ENCODE results near the gene ADCK1. TPM values are rescaled to one million over a fixed set of nuclear protein-coding genes. Genes with fewer than 3 reads are reported as not detected.
A peak's percentile ranks its signal among the peaks of the same experiment; 100 is the strongest.
"Not testable (repeated sequence)": the region's sequence is repeated elsewhere in the genome, so short reads cannot be mapped to it uniquely, and the experiment has no call there.

The ADCK1 gene
- total RNA-seq, 1 donor: 5.2 TPM

- H3K4me3 ChIP-seq (ENCODE audit: low read depth, low read length): no peak overlapping the region
- DNase-seq (ENCODE audit: low read depth): no peak
- no peak for TF ChIP-seq CTCF (IDR thresholded peaks at IDR 0.05; ENCODE audit: insufficient read depth, low read length)
Measured at GRCh38 chr14:77763316-77763715, 36.6 kb upstream of the ADCK1 start.

GRCh38 chr14:77763978-77764377 is 35.9 kb upstream of the ADCK1 start:
- no peak overlapping the region for H3K4me3 ChIP-seq (ENCODE audit: low read depth, low read length)
- no peak for DNase-seq (ENCODE audit: low read depth)
- TF ChIP-seq CTCF (IDR thresholded peaks at IDR 0.05; ENCODE audit: insufficient read depth, low read length): no peak

- DNase-seq (ENCODE audit: low read depth); H3K4me3 ChIP-seq (ENCODE audit: low read depth, low read length): not testable (repeated sequence)
Measured at GRCh38 chr14:77768442-77769069, 31.4 kb upstream of the ADCK1 start.

GRCh38 chr14:77773966-77774365 is 25.9 kb upstream of the ADCK1 start:
- H3K4me3 ChIP-seq (ENCODE audit: low read depth, low read length); DNase-seq (ENCODE audit: low read depth): not testable (repeated sequence)

GRCh38 chr14:77782202-77782601 is 17.7 kb upstream of the ADCK1 start:
- DNase-seq (ENCODE audit: low read depth): peak; percentile 12
- TF ChIP-seq CTCF (IDR thresholded peaks at IDR 0.05; ENCODE audit: insufficient read depth, low read length): no peak
- H3K4me3 ChIP-seq (ENCODE audit: low read depth, low read length): no peak overlapping the region

GRCh38 chr14:77786148-77786547 is 13.8 kb upstream of the ADCK1 start:
- no peak for TF ChIP-seq CTCF (IDR thresholded peaks at IDR 0.05; ENCODE audit: insufficient read depth, low read length)
- DNase-seq (ENCODE audit: low read depth): no peak
- no peak overlapping the region for H3K4me3 ChIP-seq (ENCODE audit: low read depth, low read length)

GRCh38 chr14:77790566-77791224 is 9.2 kb upstream of the ADCK1 start:
- no peak for TF ChIP-seq CTCF (IDR thresholded peaks at IDR 0.05; ENCODE audit: insufficient read depth, low read length)
- DNase-seq (ENCODE audit: low read depth): no peak
- no peak overlapping the region for H3K4me3 ChIP-seq (ENCODE audit: low read depth, low read length)

- H3K4me3 ChIP-seq (ENCODE audit: low read depth, low read length): no peak overlapping the region
- no peak for TF ChIP-seq CTCF (IDR thresholded peaks at IDR 0.05; ENCODE audit: insufficient read depth, low read length)
- no peak for DNase-seq (ENCODE audit: low read depth)
Measured at GRCh38 chr14:77791225-77791600, 8.7 kb upstream of the ADCK1 start.

- H3K4me3 ChIP-seq (ENCODE audit: low read depth, low read length); DNase-seq (ENCODE audit: low read depth): not testable (repeated sequence)
Measured at GRCh38 chr14:77793255-77793654, 6.7 kb upstream of the ADCK1 start.
